SJSA1 (cell line): ENCODE results near the gene TMEM8B. TPM values are rescaled to one million over a fixed set of nuclear protein-coding genes. Genes with fewer than 3 reads are reported as not detected.

Source experiments
- DNase-seq, 2 experiments: peaks; one replicate each; pipeline ENCODE4 v3.0.0-alpha.2; 2015 to 2020; ENCODE audit warnings: low spot score in 2 of 2, low read depth in 1 of 2
- H3K27ac ChIP-seq: fragments of 250-450 bp; sonication (Bioruptor Pico); 2 replicates; pipeline ENCODE4 v1.5.1; 2020; ENCODE audit warnings: mild to moderate bottlenecking, moderate library complexity
- H3K27me3 ChIP-seq: fragments of 250-450 bp; sonication (Bioruptor Pico); replicated peaks from 2 replicates; pipeline ENCODE4 v1.5.1; 2020; ENCODE audit warnings: mild to moderate bottlenecking, moderate library complexity
- H3K36me3 ChIP-seq: fragments of 250-450 bp; sonication (Bioruptor Pico); 2 replicates; pipeline ENCODE4 v1.5.1; 2020; ENCODE audit warnings: mild to moderate bottlenecking
- H3K4me1 ChIP-seq: fragments of 250-450 bp; sonication (Bioruptor Pico); replicated peaks from 2 replicates; pipeline ENCODE4 v1.6.1; 2021; ENCODE audit warnings: mild to moderate bottlenecking
- H3K4me3 ChIP-seq: fragments of 250-450 bp; sonication (Bioruptor Pico); 2 replicates; pipeline ENCODE4 v1.5.1; 2020; ENCODE audit warnings: mild to moderate bottlenecking
- H3K9me3 ChIP-seq: fragments of 250-450 bp; sonication (Bioruptor Pico); replicated peaks from 2 replicates; pipeline ENCODE4 v1.5.1; 2020; ENCODE audit warnings: mild to moderate bottlenecking
- total RNA-seq: library from RNA; depleted of rRNA; stranded (reverse); fragments of >200 nt; shearing (Covaris generic); gene quantifications from 2 replicates; pipeline ENCODE4 v1.2.3, GENCODE V29; 2014

TMEM8B gene
- total RNA-seq, 1 experiment from 2014 or later, result 1.4 TPM

- H3K4me3 ChIP-seq, result no peak overlapping the region
- no peaks in the 10 kb centered on the region for H3K27me3 ChIP-seq
- 0 out of 2 replicates have a peak, but pooled peaks cover 3% of the 10 kb centered on the region for H3K36me3 ChIP-seq
- H3K4me1 ChIP-seq, result peaks cover 55% of the 10 kb centered on the region
- no peaks in the 10 kb centered on the region for H3K9me3 ChIP-seq
- H3K27ac ChIP-seq, result peak overlapping the region; percentile 49
- DNase-seq, result peak; percentile 61 to 80
These were observed 30.2 kb upstream of the TMEM8B start for GRCh38 chr9:35798658-35799374.

DNA sequence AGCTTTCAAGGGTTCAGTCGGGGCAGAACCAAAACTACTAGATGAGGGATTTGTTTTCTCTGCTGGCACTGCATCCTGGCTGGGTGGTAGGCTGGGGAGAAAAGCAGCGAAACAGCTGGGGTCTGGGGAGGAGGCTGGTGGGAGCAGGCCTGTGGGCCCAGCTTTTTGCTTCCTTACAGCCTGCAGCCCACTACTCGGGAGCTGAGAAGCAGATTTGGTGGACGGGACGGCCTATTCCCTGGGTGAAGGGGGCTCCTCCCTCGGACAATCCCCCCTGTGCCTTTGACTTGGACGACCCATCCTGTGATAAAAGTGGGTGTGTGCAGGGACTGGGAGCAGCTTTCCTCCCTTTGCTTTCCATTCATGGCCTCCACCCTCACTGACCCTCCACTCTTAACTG lies 28.5 kb upstream of the TMEM8B start:
- DNase-seq, result no peak
- H3K4me3 ChIP-seq, result no peak overlapping the region
- 0 out of 2 replicates have a peak, but pooled peaks cover 3% of the 10 kb centered on the region for H3K36me3 ChIP-seq
- H3K27me3 ChIP-seq, result no peaks in the 10 kb centered on the region
- H3K9me3 ChIP-seq, result no peaks in the 10 kb centered on the region
- H3K4me1 ChIP-seq, result peaks cover 38% of the 10 kb centered on the region
- no peak overlapping the region for H3K27ac ChIP-seq

GRCh38 chr9:35801328-35802128 lies 27.5 kb upstream of the TMEM8B start:
- Histone ChIP-seq H3K4me1 (peaks cover 28% of the 10 kb centered on the region), H3K27ac (no peak overlapping the region), H3K27me3 (no peaks in the 10 kb centered on the region), H3K36me3 (0 out of 2 replicates have a peak, but pooled peaks cover 3% of the 10 kb centered on the region), H3K4me3 (no peak overlapping the region), H3K9me3 (no peaks in the 10 kb centered on the region)
- no peak for DNase-seq

GRCh38 chr9:35806101-35806500 lies 22.9 kb upstream of the TMEM8B start:
- H3K4me3 ChIP-seq, result no peak overlapping the region
- H3K9me3 ChIP-seq, result no peaks in the 10 kb centered on the region
- no peaks in the 10 kb centered on the region for H3K27me3 ChIP-seq
- no peak for DNase-seq
- H3K36me3 ChIP-seq, result 0 out of 2 replicates have a peak, but pooled peaks cover 3% of the 10 kb centered on the region
- H3K4me1 ChIP-seq, result no peaks in the 10 kb centered on the region
- no peak overlapping the region for H3K27ac ChIP-seq

- no peaks in the 10 kb centered on the region for H3K9me3 ChIP-seq
- no peak overlapping the region for H3K27ac ChIP-seq
- H3K4me3 ChIP-seq, result no peak overlapping the region
- no peak for DNase-seq
- no peaks in the 10 kb centered on the region; the same call in 1 of the 2 replicates for H3K36me3 ChIP-seq
- no peaks in the 10 kb centered on the region for H3K27me3 ChIP-seq
- H3K4me1 ChIP-seq, result peaks cover 14% of the 10 kb centered on the region
These were observed 20.6 kb upstream of the TMEM8B start for GRCh38 chr9:35808433-35808832.

GRCh38 chr9:35810122-35810521 lies 18.9 kb upstream of the TMEM8B start:
- peaks cover 3% of the 10 kb centered on the region; the same call in 1 of the 2 replicates for H3K36me3 ChIP-seq
- H3K27ac ChIP-seq, result no peak overlapping the region
- H3K4me3 ChIP-seq, result no peak overlapping the region
- no peaks in the 10 kb centered on the region for H3K9me3 ChIP-seq
- peaks cover 21% of the 10 kb centered on the region for H3K4me1 ChIP-seq
- no peaks in the 10 kb centered on the region for H3K27me3 ChIP-seq
- no peak for DNase-seq

DNA sequence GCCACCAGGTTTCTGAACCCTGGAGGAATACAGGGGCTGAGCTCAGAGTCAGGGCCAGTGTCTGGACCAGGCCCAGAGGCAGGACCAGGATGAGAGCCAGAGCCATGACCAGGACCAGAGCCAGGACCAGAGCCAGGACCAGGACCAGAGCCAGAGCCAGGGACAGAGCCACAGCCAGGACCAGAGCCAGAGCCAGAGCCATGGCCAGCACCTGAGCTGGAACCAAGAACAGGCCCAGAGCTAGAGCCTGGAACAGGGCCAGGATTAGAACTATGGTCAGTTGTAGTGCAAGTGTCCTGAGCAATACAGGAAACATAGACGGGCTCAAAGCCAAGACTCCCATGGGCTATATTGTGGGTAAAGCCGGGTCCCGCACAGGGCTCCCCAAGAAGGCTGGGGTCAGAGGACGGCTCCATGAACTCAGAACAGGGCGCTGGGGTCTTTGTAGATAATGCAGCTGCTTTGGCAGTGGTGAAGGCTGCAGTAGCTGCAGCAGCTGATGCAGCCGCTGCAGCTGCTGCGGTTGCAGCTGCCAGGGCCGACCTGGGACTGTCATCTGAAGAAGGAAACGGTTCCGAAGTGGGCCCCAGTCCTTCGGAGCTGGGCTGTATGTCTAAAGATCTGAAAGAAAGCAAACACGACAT lies 17.5 kb upstream of the TMEM8B start:
- peaks cover 21% of the 10 kb centered on the region for H3K4me1 ChIP-seq
- H3K4me3 ChIP-seq, result peak overlapping the region; percentile 35
- peaks cover 3% of the 10 kb centered on the region; the same call in 1 of the 2 replicates for H3K36me3 ChIP-seq
- H3K27me3 ChIP-seq, result no peaks in the 10 kb centered on the region
- DNase-seq, result no peak
- no peak overlapping the region for H3K27ac ChIP-seq
- no peaks in the 10 kb centered on the region for H3K9me3 ChIP-seq

- peak within 1 kb of the TSS; percentile 35 for H3K4me3 ChIP-seq
- H3K27ac ChIP-seq, result no peak within 1 kb of the TSS
- peaks cover 21% of the 10 kb centered on the region for H3K4me1 ChIP-seq
- H3K36me3 ChIP-seq, result peaks cover 3% of the 10 kb centered on the region; the same call in 1 of the 2 replicates
- DNase-seq, result peak; percentile 65 to 90
- no peaks in the 10 kb centered on the region for H3K27me3 ChIP-seq
- H3K9me3 ChIP-seq, result no peaks in the 10 kb centered on the region
These were observed 16.9 kb upstream of the TMEM8B start, which contains the start of gene SPAG8 for GRCh38 chr9:35812025-35812602. SPAG8 (minus strand) TSS chr9:35812262; CDS start chr9:35812147, 115 bp downstream.

DNA sequence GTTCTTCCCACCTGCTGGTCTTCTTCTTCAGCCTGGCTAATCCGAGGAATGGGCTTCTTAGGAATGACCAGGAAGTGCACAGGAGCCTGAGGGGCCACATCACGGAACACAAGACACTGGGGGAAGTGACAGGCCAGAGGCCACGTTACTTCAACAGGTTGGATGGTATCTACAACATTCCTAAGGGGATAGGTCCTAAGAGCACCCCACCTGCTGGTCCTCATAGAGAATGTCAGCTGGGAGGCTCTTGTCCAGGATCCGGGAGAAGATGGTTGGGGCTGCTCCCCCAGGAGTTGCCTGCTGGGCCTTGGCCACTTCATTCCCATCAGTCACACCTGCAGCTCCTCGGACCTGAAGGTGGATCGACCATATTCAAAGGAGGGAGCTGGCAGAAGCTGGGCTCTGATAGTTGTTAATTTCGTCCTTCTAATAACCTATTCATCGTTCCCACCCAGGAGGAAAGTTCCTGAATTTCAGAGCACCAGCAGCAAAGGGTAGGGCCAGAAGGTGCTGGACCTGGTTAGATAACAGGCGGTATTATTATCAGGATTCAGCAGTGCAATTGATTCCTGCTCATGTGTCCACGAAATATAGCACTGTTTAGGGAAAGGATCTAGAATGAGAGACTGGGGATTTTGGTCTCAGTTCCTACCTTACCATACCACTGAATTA lies 15.5 kb upstream of the TMEM8B start:
- no peak for DNase-seq
- no peak overlapping the region; the same call in 1 of the 2 replicates for H3K4me3 ChIP-seq
- no peaks in the 10 kb centered on the region for H3K9me3 ChIP-seq
- peaks cover 21% of the 10 kb centered on the region for H3K4me1 ChIP-seq
- peaks cover 3% of the 10 kb centered on the region; the same call in 1 of the 2 replicates for H3K36me3 ChIP-seq
- no peak overlapping the region for H3K27ac ChIP-seq
- no peaks in the 10 kb centered on the region for H3K27me3 ChIP-seq

DNA sequence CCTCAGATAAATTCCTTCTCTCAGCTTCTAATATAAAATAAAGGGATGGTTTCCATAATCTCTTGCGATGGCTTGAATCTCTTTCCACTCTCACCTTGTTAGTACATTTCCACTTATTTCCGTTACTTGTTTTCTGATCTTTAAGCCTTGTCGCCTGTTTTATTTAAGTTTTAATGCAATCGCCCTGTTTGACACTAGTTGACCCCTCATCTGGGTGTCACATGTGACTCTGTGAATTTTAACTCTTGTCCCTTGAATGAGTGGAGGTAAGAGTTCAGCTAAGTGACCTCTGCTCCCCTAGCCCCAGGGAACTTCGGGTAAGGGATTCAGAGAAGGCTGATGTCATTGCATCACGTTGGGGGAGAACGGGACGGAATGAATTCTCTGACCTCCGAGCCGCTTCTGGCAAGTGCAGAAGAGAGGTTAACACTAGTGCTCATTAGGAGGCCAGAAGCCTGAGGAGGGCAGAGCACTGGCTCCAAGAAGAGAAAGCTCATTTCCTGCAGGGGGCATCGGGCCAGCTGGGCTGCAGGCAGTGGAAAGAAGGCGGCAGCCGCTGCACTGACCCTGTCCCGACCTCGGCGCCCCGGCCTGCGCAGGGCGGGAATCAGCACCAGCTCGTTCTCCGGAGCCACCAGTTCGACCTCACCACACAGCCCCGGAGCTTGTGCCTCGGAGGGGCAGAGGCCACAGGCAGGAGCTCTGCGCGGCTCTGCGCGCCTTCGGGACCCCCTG lies 14.8 kb upstream of the TMEM8B start:
- peak in 1 of 2 experiments; percentile 48 for DNase-seq
- Histone ChIP-seq H3K36me3 (peaks cover 3% of the 10 kb centered on the region; the same call in 1 of the 2 replicates), H3K9me3 (no peaks in the 10 kb centered on the region), H3K4me3 (peak overlapping the region; percentile 78), H3K27me3 (no peaks in the 10 kb centered on the region), H3K4me1 (peaks cover 21% of the 10 kb centered on the region), H3K27ac (peak overlapping the region; percentile 48)

DNA sequence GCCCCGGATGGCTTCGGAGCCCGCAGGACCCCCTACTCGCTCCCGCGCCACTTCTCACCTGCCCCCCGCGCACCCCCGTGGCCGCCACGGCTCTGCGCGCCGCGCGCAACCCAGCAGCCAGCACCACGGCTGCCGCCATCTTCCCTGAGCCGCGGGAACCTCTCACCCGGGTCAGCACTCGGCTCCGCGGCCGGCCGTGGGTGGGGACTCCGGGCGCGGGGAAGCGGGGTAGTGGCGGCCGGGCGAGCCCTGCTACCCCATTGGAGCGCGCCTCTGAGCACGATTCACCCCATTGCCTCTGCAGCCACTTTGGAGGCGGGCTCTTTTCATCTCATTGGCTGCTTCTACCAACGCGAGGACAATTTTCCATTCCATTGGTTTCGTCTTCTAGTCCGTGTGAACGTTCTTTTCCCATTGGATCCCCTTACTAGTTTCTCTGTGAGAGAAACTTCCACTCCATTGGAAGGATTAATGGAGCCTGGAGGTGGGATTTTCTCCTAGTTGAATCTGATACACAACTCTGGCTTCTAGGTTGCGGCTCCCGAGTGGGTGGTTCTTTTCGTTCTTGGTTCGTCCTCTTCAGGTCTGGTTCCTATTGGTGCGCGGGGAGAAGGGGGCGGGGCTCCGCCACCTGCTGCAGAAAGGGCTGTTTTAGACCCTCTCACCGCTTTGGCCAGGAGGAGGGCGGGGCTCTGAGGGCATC lies 14.0 kb upstream of the TMEM8B start, which contains the start of gene HINT2:
Gene HINT2, minus strand, starts transcription at position 202 of the 703 bp plus-strand sequence. Its CDS starts 63 bp downstream, at position 139.
- Histone ChIP-seq H3K27me3 (no peaks in the 10 kb centered on the region), H3K4me1 (peaks cover 21% of the 10 kb centered on the region), H3K27ac (peak within 1 kb of the TSS; percentile 48), H3K9me3 (no peaks in the 10 kb centered on the region), H3K4me3 (peak within 1 kb of the TSS; percentile 78), H3K36me3 (peaks cover 3% of the 10 kb centered on the region; the same call in 1 of the 2 replicates)
- peak; percentile 89 to 92 for DNase-seq

DNA sequence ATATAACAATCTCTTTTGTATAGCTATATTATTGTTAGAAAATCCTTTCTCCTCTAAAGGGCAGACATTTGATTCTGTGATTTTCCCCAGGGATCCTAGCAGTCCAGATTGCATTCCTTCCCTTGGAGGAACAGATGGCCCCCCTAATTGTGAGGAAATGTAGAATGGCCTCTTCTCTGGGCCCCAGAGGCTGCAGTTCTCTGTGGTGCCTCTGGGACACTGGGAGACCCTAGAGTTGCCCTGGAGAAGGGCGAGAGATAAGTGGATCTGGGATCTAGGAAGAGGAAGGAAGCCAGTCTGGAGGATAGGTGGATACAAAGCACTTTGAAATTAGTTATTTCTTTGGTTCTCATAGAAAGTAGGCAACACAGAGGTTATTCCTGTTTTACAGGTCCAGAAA lies 12.3 kb upstream of the TMEM8B start:
- peaks cover 3% of the 10 kb centered on the region; the same call in 1 of the 2 replicates for H3K36me3 ChIP-seq
- no peaks in the 10 kb centered on the region for H3K27me3 ChIP-seq
- no peak overlapping the region for H3K4me3 ChIP-seq
- peaks cover 17% of the 10 kb centered on the region for H3K4me1 ChIP-seq
- DNase-seq, result no peak
- no peaks in the 10 kb centered on the region for H3K9me3 ChIP-seq
- H3K27ac ChIP-seq, result no peak overlapping the region
